Right lobe of liver (tissue), 4 donors: ENCODE data around the gene KCNQ1.

Experiments used
- POLR2A ChIP-seq: fragments of 450-650 bp; IDR thresholded peaks from one replicate; pipeline ENCODE4 v1.6.1; 2017; ENCODE audit warnings: antibody characterized with exemption, mild to moderate bottlenecking
- TF ChIP-seq, protein P1 (sequence below), 4 donors: fragments of 200-600 bp in 3 of 4; fragments of 450-650 bp in 1 of 4; IDR thresholded peaks; one replicate each; pipeline versions ENCODE4 v1.5.1 to v1.8.0; 2016 to 2022; ENCODE audit warnings: antibody characterized with exemption in 4 of 4, mild to moderate bottlenecking in 2 of 4
- donor health status: DM: no; HTN: no; CAD: no.
- donor health status: DM: no; HTN: no; CAD: no.
- donor health status: DM: no; HTN: yes; CAD: no.

DNA sequence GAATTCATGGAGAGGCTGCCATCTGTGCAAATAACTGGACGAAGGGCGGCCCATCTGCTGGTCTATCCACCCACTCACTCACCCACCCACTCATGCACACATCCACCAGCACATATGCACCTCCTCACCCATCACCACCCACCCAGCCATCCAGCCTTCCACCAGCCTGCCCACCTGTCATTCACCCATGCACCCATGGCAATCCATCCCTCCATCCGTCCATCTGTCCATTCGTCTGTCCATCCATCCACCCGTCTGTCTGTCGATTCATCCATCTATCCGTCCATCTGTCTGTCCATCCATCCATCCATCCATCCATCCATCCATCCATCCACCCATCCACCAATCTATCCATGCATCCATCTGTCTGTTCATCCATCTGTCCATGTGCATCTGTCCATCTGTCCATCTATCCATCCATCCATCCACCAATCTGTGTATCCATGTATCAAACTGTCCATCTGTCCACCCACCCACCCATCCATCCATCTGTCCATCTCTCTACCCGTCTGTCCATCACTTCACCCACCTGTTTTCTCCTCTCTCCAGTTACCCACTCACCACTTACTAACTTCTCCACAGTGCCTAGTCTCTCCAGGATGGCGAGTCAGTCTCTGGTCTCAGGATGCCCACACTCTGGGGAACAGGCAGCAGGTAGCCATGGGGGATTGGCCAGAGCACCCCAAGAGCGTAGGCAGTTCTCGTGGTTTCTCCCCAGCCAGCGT is 9.4 kb upstream of the KCNQ1 start:
- TF ChIP-seq POLR2A = no peak
- TF ChIP-seq, protein P1, sequence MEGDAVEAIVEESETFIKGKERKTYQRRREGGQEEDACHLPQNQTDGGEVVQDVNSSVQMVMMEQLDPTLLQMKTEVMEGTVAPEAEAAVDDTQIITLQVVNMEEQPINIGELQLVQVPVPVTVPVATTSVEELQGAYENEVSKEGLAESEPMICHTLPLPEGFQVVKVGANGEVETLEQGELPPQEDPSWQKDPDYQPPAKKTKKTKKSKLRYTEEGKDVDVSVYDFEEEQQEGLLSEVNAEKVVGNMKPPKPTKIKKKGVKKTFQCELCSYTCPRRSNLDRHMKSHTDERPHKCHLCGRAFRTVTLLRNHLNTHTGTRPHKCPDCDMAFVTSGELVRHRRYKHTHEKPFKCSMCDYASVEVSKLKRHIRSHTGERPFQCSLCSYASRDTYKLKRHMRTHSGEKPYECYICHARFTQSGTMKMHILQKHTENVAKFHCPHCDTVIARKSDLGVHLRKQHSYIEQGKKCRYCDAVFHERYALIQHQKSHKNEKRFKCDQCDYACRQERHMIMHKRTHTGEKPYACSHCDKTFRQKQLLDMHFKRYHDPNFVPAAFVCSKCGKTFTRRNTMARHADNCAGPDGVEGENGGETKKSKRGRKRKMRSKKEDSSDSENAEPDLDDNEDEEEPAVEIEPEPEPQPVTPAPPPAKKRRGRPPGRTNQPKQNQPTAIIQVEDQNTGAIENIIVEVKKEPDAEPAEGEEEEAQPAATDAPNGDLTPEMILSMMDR (IDR thresholded peaks at IDR 0.05) = no peak
